GM19397 (cell line): Measurements from ENCODE around the gene GPHN.

ENCODE experiments used
- ATAC-seq: cut with Tn5 transposase; IDR thresholded peaks from one replicate; pipeline ENCODE4 v1.9.1; 2021; ENCODE audit warnings: mild to moderate bottlenecking, moderate library complexity; ENCODE audit not compliant: unreplicated experiment

The GPHN gene

DNA sequence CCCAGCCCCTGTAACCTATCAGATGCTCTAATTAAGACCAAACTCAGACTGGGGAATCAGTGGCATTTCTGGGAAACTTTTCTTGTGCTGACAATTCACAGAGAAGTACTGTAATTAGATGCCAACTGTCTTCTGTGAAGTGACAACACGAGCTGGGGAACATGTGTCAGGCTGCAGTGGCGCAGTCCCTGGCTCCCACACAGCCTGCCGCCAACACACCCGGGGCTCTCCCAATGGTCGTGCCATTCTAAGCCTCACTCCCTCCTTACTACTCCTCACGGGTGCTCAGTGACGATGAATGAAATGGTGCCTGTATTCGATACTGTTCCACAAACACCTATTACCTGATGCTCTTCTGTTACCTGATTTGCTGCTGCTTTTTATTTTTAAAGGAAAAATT is 699.9 kb downstream of the GPHN start:
- ATAC-seq, result no peak

DNA sequence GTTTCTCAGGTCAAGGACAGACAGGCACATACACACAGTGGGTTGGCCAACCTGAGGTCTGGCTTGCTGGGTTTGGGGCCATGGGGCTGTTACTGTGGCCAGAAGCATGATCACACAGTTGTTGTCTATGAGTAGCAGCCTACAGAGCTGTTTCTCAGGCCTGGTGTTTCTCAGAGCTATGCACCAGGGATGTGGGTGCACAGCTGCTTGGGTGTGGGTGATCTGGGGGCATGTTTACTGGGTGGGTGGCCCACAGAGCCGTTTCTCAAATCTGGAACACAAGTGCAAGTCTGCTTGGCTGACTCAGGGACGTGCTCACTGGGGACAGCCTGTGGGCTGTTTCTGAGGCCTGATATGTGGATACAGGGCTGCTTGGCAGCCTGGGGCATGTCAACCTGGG is 710.2 kb downstream of the GPHN start:
- ATAC-seq, result no peak

DNA sequence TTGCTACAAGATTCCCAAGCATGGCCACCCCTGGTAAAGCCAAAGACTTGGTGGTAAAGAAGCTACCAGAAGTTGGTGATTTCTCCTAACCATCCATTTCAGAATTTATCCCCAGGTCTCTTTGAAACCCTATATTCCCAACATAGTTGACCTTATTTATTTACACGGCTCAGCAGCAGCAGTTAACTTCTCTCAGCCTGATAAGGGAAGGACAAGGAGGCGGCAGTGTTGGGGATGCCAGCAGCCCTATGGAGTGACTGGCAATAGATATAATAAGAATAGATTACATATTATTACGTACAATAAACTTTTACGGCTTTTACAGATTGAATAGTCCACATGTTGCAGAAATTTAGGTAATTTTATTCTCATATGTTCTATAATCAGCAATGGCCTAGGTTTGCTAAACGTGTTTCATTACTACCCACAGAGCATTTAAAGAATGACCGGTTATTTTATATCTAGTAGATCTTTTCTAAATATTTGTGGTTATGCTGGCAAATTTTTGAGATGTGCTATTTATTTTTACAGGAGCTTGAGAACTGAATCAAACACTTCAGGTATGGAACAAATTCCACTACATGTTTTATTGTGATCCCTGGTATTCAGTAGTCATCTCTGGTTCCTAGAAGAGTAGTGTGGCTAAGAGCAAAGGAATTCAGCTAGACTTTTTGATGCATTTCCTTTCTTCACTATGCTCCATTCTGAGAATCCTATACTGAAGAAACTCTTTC is 713.5 kb downstream of the GPHN start:
- no peak for ATAC-seq

DNA sequence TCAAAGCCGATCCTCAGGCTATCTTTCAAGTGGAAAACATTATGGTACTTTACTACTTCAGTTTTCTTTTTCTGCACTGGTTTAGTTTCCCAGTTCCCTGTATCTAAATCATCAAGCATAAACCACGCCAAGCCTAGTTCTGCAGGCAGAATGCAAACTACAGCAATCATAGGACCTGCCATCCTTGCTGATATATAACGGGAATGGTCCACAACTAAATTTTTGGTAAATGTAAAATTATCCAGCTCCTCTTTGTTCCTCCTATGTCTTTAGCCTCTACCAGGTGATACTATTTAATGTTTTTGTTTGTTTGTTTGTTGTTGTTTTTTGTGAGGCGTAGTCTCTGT is 714.0 kb downstream of the GPHN start:
- no peak for ATAC-seq

DNA sequence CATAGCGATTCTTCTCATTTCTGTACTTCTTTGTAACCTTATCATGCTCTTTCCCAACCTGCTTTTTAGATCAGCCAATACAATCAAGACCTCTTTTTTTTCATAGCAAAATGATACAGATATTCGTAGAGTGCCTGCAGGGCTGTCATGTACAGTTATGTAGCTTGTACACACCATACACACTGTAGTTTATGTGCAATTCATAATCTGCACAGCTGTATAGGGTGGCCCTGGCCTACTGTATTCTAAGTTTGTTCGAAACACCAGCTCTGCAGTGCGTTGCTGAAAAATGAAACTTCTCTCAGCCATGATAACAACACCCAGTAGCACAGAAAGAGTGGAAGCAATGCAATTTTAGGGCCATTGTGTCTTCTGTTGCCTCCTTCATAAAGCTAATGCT is 717.6 kb downstream of the GPHN start:
- no peak for ATAC-seq

DNA sequence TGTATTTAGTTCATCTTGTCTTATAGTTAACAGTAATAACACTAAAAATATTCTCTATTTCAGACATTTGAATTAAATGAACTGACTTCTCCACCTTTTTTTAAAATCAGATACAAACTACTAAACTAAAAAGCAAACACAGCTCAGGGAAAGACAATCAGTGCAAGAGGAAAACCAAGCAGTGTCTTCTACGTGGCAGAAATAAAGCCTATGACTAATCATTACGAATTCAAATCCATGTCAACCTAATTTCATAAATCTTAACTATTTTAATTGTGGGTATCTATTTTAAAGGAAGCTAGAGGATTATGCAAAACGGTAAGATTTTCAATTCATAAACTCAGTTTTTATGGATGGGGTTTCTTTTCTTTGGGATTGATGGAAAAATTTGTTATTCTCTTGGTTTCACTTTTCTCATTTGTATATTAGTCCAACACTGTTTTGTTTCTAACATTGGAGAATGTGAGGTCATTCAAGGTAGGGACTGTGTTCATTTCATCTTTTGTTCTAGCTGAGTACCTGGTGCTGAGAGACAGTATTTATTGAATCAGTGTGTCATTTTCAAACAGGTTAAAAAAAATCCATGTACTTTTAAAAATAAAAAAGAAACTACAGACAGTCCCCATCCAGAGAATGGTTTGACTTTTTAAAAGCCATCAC is 720.5 kb downstream of the GPHN start:
- ATAC-seq, result no peak
